Mammary microvascular endothelial cell (primary cell): ENCODE data around the gene SGPP1. TPM values are rescaled to one million over a fixed set of nuclear protein-coding genes. Genes with fewer than 3 reads are reported as not detected.

Source experiments
- total RNA-seq: library from RNA; depleted of rRNA; stranded (reverse); fragments of >200 nt; gene quantifications from 2 replicates; pipeline ENCODE4 v1.2.3, GENCODE V29; 2015

The SGPP1 gene
- total RNA-seq = 10.8 and 11.8 TPM in 2 replicates

GRCh38 chr14:63727736-63728728, at the start of gene SGPP1:
SGPP1 (minus strand) TSS chr14:63728065; CDS start chr14:63727944, 121 bp downstream.

GRCh38 chr14:63641473-63642228, 86.2 kb downstream of the SGPP1 start, which contains the start of gene WDR89:
WDR89 (minus strand) TSS chr14:63641871; CDS start chr14:63599942, 41,929 bp downstream.

Other genes starting within 250 kb of the SGPP1 start
- 15.1 and 19.0 TPM in 2 replicates for gene PPP2R5E, start 184.7 kb downstream of the SGPP1 start, total RNA-seq
- 8.3 and 9.4 TPM in 2 replicates for gene WDR89, start 86.2 kb downstream of the SGPP1 start, total RNA-seq
- gene SYNE2, start 124.9 kb upstream of the SGPP1 start, total RNA-seq = 39.0 and 48.8 TPM in 2 replicates